ENCODE data around the gene MEOX1.

- no peak for TF ChIP-seq POLR2A (IDR thresholded peaks at IDR 0.05)
- TF ChIP-seq CTCF (IDR thresholded peaks at IDR 0.05), result no peak
- TF ChIP-seq EP300 (IDR thresholded peaks at IDR 0.05), result no peak
Measured at GRCh38 chr17:43616421-43616820, 45.3 kb downstream of the MEOX1 start.
